GM18858 (cell line): ENCODE data around the gene NPB.

ENCODE experiments used
- ATAC-seq: cut with Tn5 transposase; IDR thresholded peaks from one replicate; pipeline ENCODE4 v1.9.1; 2021; ENCODE audit not compliant: unreplicated experiment

NPB gene

DNA sequence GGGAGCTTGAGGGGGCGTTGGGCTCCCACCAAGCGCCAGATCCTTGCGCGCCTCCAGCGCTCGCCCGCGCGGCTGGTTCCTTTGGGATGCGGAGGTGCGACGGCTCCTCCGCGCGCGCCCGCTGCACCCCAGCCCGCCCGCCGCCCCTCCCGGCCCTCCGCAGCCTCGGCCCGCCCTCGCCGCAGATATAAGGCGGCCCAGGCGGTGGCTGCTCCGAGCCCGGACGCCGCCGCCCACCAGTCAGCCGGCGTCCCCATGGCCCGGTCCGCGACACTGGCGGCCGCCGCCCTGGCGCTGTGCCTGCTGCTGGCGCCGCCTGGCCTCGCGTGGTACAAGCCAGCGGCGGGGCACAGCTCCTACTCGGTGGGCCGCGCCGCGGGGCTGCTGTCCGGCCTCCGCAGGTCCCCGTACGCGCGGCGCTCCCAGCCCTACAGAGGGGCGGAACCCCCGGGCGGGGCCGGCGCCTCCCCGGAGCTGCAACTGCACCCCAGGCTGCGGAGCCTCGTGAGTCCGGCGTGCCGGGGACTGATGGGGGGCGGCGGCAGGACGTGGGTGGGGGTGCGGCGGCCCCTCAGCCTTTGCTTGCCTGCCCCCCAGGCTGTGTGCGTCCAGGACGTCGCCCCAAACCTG is at the start of gene NPB:
NPB (plus strand) TSS at position 216 of the 630 bp plus-strand sequence; CDS start at position 256, 40 bp downstream.
- no peak for ATAC-seq

DNA sequence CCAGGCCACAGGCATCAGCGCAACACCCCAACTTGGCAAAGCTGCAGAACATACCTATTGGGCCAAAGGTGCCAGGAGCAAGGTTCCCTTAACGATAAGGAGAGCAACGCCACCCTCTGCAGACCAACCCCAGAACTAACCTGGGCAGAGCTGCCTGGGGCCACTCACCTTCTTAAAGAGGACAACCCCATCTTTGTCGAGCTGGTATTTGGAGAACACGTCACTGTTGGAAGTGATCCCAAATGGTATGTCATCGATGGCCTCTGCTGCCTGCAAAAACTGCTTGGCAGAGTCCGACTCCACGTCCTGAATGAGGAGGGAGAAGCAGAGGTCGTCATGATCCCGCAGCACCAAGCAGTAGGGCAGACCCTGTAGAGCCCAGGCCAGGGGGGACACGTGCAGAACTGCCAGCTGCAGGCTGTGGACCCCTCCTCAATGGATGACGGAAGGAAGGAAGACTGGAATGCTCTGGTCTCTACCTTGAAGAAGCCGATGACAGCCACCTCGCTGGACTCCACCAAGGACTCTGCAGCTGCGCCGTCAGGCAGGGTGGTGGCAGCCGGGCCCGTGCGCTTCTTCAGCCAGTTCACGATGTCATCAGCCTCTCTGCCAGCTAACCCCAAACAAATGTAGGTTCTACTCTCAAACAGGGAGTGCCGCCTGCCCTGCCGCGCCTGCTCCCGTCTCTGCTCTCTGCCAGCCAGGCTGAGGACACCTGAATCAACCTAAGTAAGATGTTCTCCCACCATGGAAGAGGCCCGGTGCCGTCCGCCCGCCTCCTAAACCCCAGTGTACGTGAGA is 46.9 kb upstream of the NPB start:
- no peak for ATAC-seq

DNA sequence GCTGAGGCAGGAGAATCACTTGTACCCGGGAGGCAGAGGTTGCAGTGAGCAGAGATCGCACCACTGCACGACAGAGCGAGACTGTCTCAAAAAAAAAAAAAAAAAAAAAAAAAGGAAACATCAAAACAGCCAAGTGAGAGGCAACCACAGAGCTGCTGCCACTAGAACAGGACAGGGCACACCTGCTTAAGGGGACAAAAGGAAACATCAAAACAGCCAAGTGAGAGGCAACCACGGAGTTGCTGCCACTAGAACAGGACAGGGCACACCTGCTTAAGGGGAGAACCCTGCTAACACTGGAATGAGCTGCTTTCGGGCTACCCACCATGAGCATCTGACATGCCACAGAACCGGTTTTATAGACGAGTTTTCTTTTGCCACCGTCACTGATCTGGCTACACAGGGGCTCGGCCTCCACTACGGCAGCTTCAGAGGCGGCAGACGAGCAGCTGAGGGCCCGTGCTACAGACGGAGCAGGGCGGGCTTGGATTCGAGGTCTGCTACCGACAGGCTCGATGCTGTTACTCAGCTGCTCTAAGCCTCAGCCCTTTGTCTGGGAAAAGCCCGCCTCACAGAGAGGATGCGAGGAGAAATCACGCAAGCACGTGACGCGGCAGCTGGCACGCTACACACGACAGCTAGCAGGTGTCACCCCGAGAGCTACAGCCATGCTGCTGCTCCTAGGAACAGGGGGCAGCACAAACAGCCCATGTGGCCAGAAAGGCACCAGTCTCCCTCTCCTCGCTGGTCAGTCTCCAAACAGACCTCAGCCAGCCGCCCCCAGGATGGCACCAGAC is 43.7 kb upstream of the NPB start:
- no peak for ATAC-seq

DNA sequence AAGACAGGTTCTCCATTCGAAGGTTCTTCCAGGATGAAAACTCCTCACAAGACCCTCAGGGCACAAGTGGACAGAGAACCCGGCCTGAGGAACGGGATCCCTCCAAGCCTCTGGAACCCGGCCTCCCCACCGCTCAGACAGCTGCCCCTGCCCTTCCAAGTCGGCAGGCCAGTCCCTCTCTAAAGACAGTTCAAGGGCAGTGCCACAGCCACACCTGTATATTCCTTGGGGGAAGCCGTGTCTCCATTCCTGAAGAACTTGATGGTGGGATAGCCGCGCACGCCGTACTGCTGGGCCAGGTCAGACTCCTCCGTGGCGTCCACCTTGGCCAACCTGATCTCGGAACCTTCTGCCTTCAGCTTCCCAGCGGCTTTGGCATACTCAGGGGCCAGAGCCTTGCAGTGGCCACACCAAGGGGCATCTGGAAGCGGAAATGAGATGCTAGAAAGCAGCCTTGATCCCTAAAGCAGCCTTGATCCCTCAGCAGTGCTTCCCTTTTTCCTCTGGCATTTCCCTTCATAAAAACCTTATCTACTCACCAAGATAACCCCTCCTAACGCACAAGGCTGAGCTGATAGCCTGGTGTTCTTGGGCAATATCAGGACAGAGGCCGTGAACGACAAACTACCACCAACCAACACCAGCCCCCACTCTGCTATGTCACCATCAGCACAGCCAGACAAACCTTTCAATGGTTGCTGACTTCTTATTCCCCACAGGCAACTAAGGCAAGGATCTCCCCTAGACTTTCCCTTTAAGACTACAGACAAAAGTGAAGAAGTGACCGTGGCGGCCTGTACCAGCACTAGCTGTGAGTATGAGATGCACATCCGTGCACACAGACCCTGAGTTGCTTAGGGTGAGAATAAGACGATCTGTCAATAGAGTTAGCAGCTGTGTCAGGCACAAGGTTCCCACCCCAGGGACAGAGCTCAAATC is 42.8 kb upstream of the NPB start:
- no peak for ATAC-seq

DNA sequence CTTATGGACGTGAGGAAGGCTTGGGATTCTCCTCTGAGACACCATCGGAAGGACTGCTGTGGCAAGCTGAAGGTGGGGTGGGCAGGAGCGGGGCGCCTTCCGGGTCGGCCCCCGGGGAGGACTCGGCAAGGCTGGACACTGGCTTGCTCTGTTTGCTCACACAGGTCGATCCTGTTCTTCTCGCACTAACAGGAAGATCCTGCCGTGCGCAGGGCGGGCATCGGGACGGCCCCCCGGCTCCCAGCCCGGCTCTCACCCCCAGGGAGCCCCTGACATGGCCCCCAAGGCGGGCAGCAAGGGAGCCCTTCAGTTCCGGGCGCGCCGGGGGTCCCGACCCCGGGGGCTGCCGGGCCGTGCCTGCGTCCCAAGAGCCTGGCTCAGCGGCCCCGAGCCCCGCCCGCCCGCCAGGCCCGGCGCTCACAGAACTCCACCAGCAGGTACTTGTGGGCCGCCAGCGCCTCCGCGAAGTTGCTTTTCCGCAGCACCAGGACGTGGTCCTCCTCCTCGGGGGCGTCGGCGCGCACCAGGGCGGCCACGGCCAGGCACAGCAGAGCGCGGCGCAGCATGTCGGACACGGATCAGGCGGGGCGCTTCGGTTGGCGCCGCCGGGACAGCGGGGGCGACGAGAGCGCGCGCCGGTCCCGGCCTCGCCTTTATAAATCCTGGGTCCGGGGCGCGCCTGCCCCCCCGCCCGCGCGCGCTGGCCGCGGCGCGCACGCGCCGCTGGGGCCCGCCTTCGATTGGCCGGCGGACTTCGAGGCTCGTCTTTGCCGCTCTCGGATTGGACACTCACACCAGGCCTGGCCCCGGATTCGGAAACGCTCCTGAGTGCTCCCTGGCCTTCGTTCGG is 41.9 kb upstream of the NPB start, which contains the start of gene P4HB:
P4HB (minus strand) TSS at position 630 of the 850 bp plus-strand sequence; CDS start at position 566, 64 bp downstream.
- no peak for ATAC-seq

DNA sequence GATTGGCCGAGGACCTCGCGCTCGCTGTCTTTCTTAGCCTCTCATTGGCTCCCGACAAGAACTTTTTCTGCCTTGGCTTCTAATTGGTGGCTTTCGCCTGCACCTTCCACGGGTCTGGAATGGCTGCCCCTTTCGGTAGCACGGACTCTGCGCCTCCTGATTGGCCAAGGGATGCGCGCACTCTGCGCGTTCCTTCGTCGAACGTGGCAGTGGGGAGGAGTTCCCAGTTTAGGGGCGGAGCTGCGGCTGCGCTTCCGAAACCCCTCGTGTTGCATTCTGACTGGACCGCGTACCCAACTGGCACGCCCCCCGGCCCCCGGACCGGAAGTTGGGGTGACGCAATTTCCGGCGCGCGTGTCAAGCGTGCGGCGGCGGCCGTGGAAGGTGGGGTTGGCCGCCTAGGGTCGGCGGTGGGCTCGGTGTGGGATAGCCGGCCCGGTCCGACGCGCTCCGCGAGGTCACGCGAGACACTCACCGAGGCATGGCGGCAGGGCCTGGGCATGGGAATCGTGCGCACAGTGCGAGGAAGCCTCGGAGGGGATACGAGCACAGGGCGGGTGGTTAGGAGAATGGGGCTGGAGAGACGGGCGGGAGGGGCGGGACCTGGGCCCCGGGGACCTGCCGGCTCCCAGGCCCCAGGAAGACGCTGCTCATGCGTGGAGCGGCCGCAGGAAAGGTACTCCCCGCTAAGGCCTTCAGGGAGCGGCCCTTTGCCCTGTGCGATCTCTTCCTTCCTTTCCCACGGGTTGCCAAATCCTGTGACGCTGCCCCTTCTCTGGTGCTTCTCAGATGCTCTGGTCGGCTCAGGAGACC is 41.1 kb upstream of the NPB start:
- peak; percentile 71 for ATAC-seq

DNA sequence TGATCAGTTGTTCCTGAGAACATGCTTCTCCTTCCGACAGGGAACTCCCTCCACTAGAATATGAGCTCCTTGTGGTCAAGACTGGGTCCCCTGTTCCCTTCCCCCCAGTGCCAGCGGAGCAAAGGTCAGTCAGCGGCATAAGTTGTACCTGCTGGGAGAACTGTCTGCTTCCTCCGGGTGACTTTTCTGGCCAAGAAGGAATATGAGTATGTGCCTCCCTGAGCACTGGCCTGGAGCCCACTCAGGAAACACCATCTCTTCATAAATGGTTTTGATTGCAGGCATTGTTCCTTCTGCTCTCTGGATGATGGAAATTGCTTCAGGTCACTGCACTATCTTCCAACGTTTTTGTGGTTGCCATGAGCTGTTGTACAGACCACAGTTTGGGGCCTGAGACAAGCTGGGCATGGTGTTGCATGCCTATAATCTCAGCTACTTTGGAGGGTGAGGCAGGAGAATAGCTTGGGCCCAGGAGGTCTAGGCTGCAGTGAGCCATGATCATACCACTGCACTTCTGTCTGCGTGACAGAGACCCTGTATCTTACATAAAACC is 38.8 kb upstream of the NPB start:
- ATAC-seq, result no peak

DNA sequence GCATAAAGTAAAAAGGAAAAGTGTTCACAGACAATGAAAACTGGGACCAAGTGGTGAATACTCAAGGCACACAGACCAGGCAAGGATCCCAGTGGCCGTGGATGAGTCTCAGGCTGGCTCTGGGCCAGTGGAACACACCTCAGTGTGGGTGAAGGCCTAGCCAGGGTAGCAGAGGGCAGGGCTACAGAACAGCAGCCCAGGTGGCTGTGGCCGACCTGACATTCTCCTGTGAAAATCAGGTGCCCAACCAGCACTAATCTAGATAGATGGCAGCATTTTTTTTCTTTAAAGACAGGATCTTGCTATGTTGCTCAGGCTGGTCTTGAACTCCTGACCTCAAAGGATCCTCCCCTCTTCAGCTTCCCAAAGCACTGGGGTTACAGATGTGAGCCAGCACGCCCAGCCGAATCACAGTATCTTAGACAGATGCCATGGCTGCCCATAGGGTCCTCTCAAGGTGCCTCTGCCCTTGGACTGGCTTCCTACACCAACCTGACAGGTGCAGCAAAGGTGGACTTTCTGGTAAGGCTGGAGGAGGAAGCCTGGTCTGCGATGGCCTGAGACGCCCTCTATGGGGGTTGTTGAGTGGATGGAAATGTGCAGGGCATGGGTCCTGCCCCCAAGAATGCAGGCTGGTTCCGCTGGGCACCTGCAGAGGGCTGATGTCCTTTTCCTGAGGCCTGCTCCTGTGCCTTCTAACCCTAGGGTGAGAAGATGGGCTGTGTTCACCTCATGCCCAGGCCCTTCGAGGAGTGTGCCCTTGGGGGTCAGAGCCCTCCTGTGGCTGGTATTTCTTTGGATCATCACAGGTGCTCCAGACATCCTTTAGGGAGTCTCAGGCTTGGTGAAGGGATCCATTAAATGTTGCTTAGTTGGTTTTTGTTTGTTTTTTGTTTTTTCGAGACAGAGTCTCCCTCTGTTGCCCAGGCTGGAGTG is 37.9 kb upstream of the NPB start:
- ATAC-seq, result no peak

DNA sequence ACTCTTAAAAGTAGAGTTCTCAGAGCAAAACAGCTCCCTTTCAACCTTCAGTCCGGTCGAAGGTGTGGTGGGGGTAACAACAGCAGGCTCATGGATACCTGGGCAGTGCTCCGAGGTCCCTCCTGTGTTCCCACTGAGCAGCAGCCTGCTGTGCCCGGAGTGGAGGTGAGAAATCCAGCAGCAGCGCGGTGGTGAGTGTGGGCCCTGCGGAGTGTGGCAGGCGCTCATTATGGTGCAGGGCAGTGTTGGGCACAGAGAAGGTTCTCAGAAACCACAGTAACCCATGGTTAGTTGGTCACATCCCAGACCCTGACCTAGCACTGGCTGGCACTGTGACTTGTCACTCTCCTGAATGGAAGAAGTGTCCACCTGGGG is 36.7 kb upstream of the NPB start:
- no peak for ATAC-seq

DNA sequence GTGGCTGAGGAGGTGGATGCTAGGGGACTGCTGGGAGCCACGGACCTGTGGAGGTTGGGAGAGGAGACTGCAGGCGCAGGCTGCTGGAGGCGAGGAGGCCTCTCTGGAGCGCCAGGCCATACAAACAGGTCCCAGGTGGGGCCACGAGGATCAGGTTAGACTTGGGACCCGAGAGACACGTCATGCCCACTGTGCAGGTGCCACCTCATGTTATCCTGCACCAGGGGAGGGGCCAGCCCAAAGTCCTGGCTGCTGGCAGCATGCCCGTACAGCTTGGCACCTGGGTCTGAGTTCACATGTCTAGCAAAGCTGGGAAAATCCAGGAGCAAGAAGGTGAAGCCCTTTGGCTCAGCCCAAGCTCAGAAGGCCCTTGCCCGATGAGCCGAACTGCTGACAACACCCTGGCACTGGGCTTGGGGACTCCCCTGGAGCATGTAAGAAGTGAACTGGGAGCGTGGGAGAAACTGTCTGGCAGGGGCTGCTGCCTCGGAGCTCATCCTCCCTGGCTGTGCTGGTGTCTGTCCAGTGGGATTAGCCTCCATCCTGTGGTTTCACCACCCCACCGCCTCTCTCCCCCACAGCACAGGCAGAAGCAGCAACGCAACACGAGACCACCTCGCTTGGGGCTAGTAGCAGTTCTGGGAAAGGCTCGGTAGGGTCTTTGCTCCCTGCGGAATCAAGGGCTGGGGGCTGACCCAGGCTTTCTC is 36.2 kb upstream of the NPB start:
- no peak for ATAC-seq

DNA sequence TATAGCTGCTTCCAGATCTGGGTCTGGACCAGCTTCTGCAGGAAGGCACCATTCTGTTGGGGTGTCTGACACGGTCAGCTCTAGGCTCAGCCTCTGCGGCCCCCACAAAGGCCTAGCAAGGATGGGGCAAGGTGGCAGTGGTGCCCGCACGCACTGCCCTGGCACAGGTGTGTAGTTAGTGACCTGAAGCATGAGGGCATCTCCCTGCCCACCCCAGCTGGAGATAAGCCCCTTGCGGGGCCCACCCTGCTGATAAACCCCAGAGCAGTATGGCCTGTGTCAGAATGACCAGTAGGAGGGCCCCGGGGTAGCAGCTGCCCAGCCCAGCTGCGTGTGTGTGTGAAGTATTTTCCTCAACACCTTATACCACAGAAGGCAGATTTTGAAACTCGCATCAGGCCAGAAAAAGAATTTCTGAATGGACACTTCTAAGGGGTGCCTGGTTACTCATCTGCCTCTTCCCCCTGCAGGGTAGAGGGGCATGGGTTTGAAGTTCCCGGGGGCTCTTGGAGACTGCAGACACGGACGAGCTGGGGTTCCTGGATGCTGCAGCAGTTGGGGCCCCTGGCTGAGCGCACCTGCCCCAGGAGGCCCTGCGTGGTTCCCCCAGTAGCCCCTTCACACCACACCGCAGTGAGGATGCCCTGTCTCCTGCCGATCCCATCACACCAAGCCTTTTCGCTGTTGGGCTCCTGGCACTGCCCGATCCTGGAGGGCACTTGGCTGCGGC is 35.4 kb upstream of the NPB start:
- ATAC-seq, result no peak

DNA sequence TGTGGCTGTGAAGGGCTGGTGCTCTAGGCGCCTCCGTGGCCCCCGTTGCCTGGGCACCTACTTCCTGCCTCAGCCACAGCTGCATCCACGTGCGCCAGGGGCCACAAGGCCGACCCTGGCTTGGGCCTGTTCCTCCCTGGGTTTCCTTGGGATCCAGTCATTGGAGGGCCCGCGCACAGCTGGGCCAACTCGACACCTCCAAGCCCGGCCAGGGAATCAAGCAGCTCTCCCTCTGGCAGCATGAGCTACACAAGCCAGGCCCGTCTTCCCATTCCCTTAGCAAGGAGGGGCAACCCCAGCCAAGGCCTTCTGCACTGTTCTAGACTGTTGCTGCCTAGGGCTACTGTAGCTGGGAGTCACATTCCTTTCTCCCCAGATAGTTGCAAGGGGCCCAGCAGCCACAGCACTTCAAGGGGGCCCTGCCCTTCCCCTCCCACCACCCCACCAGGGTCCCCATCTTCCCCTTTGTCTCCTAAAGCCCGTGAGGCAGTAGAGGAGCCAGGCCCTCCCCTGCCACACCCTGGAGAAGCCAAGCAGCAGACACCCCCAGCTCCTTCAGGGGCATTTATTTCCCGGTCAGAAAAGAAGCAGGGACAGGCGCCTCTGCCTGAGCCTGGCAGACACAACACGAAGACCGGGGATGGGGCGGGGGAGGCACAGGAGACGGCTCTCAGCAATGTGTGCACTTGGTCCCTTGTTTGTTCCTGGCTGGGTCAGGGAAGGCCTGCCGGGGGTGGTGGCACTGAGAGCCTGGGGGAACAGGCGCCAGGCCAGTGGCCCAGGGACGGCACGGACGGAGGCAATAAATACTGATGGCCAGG is 34.7 kb upstream of the NPB start:
- no peak for ATAC-seq

DNA sequence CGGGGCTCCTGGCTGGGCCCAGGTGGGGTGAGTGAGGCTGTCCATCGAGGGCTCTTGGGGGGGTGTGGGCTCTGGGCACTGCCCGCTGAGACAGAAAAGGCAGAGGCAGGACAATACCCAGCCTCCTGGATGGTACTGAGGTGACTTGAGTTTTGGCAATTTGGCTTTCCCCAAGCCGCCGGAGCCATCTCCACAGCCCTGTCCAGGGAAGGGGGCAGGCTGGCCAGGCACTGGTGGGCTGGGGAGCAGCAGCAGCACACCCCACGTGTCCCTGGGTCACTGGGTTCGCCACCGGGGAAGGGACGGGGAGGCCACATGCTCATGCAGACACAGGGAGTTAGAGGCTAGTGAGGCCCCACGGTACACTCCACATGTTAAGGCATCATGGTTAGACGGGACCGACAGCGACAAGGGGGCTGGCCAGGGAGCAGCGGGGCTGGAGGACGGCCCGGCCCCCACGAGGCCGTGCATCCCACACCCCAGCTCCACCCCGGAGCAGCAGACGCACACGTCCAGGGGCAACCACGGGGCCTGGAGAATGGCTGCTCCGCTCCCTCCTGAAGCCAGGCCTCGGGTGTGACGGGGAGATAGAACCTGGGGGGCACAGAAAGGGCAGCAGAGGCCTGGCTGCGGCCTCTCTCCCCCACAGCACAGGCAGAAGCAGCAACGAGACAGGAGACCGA is 33.9 kb upstream of the NPB start:
- ATAC-seq, result no peak

DNA sequence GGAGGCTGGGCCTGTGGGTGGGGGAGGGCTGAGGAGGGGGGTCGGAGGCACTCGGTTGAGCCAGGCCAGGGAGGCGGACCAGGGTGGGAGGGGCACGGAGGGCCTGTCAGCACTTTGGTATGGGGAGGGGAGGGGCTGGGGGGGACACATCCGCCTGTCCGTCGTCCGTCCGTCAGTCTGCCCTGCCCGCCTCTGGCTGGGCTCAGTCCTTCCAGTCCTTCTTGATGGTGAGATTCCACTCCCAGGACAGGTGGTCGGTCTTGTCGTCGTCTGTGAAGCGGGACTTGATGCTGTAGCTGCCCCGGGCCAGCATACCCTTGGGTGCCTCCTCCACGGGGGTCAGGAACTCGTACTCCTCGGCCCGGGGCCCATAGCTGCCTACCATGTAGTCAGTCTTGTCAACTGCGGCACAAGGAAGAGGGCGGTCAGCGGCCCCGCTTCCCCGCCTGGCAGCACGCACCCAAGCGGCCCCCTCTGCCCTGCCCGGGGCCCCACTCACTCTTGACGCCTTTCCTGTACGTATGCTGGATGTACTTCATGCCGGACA is 33.3 kb upstream of the NPB start:
- ATAC-seq, result no peak
